ENCODE results near the gene NSFL1C. TPM values are rescaled to one million over a fixed set of nuclear protein-coding genes. Genes with fewer than 3 reads are reported as not detected.

Gene NSFL1C
- total RNA-seq, 6 donors from 2014 or later: 48.0 to 87.7 (median 71.4) TPM

DNA sequence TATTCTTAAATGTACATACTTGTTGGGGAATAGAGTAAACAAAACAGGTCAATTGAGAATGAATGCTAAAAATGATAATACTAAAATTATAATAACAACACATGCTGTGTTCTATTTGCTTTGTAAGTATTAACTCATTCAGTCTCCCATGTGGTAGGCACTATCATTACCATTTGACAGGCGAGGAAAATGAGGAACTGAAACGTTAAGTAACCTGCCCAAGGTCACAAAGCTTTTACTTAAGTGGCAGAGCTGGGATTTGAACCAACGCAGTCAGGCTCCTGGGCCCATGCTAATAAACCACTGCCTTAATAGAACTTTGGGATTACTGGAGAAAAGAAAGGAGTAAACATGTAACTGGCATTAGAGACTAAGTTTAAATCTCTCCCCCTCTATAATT lies 3.8 kb downstream of the NSFL1C start:
- Histone ChIP-seq H3K27me3 (no peaks in the 10 kb centered on the region), H3K36me3 (peaks cover 2 to 68% (median 22%) of the 10 kb centered on the region in 4 donors), H3K4me1 (peaks cover 21 to 37% (median 35%) of the 10 kb centered on the region in 4 donors), H3K4me3 (no peak overlapping the region), H3K27ac (no peak overlapping the region), H3K9me3 (peaks cover 0 to 4% (median 0%) of the 10 kb centered on the region in 4 donors)
- 73 to 75% methylated on average over 3 of the region's 3 CpGs for WGBS, 2 donors
- no peak for DNase-seq
- ATAC-seq (ENCODE audit: low FRiP score in 2 of 2): no peak
- TF ChIP-seq EP300 (IDR thresholded peaks at IDR 0.05) (no peak), POLR2A (IDR thresholded peaks at IDR 0.05) (no peak), POLR2AphosphoS5 (IDR thresholded peaks at IDR 0.05) (no peak)
- TF ChIP-seq, protein P1, sequence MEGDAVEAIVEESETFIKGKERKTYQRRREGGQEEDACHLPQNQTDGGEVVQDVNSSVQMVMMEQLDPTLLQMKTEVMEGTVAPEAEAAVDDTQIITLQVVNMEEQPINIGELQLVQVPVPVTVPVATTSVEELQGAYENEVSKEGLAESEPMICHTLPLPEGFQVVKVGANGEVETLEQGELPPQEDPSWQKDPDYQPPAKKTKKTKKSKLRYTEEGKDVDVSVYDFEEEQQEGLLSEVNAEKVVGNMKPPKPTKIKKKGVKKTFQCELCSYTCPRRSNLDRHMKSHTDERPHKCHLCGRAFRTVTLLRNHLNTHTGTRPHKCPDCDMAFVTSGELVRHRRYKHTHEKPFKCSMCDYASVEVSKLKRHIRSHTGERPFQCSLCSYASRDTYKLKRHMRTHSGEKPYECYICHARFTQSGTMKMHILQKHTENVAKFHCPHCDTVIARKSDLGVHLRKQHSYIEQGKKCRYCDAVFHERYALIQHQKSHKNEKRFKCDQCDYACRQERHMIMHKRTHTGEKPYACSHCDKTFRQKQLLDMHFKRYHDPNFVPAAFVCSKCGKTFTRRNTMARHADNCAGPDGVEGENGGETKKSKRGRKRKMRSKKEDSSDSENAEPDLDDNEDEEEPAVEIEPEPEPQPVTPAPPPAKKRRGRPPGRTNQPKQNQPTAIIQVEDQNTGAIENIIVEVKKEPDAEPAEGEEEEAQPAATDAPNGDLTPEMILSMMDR (IDR thresholded peaks at IDR 0.05): no peak

DNA sequence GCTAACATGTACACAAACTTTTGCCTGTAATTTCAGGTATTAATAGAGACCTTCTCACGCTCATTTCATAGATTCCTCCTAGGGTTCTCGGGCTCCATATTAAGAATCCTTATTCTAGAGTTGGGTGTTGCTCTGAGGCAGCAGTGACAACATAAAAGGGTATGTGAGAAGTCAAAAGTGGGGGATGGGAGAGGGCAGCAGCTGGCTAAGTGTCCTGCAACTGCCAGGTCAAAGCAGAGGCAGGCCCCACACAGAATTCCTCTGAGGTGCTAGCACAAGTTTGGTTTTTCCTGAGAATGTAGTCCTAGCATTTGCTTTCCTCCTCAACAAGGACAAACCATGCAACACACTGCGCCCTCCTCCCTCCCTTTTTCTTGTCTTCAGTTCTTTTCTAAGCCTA lies 4.6 kb downstream of the NSFL1C start:
- Histone ChIP-seq H3K36me3 (peaks cover 2 to 75% (median 27%) of the 10 kb centered on the region in 4 donors), H3K27ac (no peak overlapping the region)

DNA sequence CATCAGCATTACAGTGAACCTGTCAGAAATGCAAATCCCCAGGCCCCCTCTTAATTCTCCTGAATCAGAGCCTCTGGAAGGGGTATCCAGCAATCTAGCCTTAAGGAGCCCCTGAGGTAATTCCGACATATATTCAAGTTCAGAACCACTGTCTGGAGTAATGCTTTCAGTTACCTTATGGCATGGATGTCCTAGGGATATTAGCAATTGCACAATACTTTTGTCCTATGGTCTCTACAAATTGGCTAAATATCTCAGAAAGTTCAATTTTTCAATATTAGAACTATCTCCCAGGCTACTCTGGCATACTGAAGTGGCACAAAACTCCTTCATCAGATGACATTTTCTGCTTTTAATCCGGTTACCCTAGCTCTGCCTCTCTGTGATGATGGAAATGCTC lies 6.4 kb downstream of the NSFL1C start:
- WGBS, 2 donors: 93 to 98% methylated on average over 2 of the region's 2 CpGs

More for the DNA sequence above, 4.6 kb downstream of the NSFL1C start:
- Histone ChIP-seq H3K9me3 (peaks cover 0 to 4% (median 0%) of the 10 kb centered on the region in 4 donors), H3K4me3 (no peak overlapping the region), H3K4me1 (peaks cover 16 to 32% (median 30%) of the 10 kb centered on the region in 4 donors), H3K27me3 (no peaks in the 10 kb centered on the region)
- TF ChIP-seq EP300 (IDR thresholded peaks at IDR 0.05) (no peak), POLR2A (IDR thresholded peaks at IDR 0.05) (no peak), POLR2AphosphoS5 (IDR thresholded peaks at IDR 0.05) (no peak)
- TF ChIP-seq, protein P1 (IDR thresholded peaks at IDR 0.05): no peak
- DNase-seq (no peak), ATAC-seq (ENCODE audit: low FRiP score in 2 of 2) (no peak)
- 96 to 100% methylated on average over 3 of the region's 3 CpGs for WGBS, 2 donors

DNA sequence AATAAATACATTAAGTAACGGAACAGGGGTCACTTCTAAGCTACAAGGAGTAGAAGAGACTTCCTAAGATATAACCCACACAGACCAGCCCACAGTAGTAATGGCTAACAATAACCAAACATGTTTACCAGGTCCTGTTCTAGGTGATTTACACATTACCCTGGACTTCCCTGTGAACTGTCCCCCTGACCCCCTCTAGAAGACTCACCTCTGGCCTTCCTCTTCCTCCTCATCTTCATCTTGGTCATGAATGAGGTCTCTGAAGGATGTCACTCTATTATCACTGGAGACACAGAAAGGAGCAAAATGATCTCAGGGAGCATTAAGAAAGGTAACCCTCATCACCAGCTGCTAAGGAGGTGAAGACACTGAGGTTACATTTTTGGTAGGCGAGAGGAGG lies 8.7 kb downstream of the NSFL1C start:
- Histone ChIP-seq H3K4me1 (peaks cover 0 to 4% (median 3%) of the 10 kb centered on the region in 4 donors), H3K36me3 (peaks cover 13 to 99% (median 60%) of the 10 kb centered on the region in 4 donors)
- WGBS, 2 donors: 97% methylated on average over 2 of the region's 2 CpGs

More for the DNA sequence above, 6.4 kb downstream of the NSFL1C start:
- no peaks in the 10 kb centered on the region for H3K9me3 ChIP-seq
- H3K27ac ChIP-seq: no peak overlapping the region
- DNase-seq: no peak
- no peak for ATAC-seq (ENCODE audit: low FRiP score in 2 of 2)
- H3K4me3 ChIP-seq: no peak overlapping the region
- H3K27me3 ChIP-seq: no peaks in the 10 kb centered on the region
- H3K36me3 ChIP-seq: peaks cover 2 to 92% (median 38%) of the 10 kb centered on the region in 4 donors
- H3K4me1 ChIP-seq: peaks cover 7 to 25% (median 19%) of the 10 kb centered on the region in 4 donors
- no peak for TF ChIP-seq EP300 (IDR thresholded peaks at IDR 0.05)
- TF ChIP-seq, protein P1 (IDR thresholded peaks at IDR 0.05): no peak
- no peak for TF ChIP-seq POLR2A (IDR thresholded peaks at IDR 0.05)
- TF ChIP-seq POLR2AphosphoS5 (IDR thresholded peaks at IDR 0.05): no peak

More for the DNA sequence above, 8.7 kb downstream of the NSFL1C start:
- H3K27ac ChIP-seq: no peak overlapping the region
- TF ChIP-seq POLR2AphosphoS5 (IDR thresholded peaks at IDR 0.05): no peak
- no peak for TF ChIP-seq EP300 (IDR thresholded peaks at IDR 0.05)
- no peak for TF ChIP-seq POLR2A (IDR thresholded peaks at IDR 0.05)
- TF ChIP-seq, protein P1 (IDR thresholded peaks at IDR 0.05): no peak
- H3K27me3 ChIP-seq: no peaks in the 10 kb centered on the region
- DNase-seq (no peak), ATAC-seq (ENCODE audit: low FRiP score in 2 of 2) (no peak)
- no peaks in the 10 kb centered on the region for H3K9me3 ChIP-seq
- H3K4me3 ChIP-seq: no peak overlapping the region

All from upper lobe of left lung (tissue), 6 donors.